CD4-positive, alpha-beta T cell treated with Interleukin-12 subunit alpha and Interleukin-12 subunit beta, for 1 hour (primary cell): ENCODE data around the gene PHACTR2.

ENCODE experiments used
- DNase-seq: peaks from one replicate; pipeline ENCODE4 v3.0.0-alpha.2; 2020

PHACTR2 gene

DNA sequence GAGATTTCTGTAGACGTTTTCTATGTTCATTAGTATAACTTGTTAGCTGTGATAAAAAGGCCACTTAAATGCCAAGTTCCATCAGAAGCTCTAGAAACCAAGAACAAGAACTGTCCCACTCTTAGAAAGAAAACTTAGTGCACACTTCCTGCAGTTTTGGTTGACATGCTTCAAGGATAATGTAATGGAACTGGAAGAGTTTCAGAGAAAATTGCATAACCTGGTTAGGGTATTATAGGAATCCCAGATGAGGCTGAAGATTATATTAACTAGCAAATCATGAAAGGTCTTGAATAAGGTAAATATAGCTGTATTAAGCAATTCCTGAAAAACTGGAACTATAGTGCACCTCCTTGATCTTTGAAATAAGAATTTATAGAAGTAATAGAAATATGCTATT, 1.8 kb upstream of the PHACTR2 start:
- no peak for DNase-seq

DNA sequence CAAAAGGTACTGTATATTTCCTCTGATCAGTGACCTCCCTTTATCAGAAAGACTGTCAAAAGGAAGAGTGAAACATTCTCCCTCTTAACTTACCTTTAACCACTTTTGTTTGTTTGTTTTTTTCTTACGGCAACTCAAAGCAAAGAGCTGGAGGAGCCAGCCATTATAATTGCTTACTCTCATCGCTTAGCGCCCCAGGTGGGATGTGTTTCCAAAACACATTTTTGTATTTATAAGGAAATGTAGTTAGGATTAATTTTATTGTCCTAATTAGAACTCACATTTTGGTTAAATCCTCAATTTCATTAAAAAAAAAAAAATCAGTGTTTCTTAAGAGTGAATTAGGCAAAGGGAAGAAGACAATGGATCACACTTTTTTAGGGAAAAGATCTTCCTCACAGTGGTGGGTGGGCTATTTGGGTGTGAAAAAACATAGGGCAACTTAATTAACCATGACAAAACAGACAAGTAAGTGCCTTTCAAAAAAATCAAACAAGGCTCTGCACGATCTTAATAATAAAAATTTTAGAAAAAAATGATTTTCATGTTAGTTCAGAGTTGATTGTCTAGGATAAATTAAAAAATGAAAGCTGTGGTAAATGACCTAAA, 1.2 kb upstream of the PHACTR2 start:
- no peak for DNase-seq

DNA sequence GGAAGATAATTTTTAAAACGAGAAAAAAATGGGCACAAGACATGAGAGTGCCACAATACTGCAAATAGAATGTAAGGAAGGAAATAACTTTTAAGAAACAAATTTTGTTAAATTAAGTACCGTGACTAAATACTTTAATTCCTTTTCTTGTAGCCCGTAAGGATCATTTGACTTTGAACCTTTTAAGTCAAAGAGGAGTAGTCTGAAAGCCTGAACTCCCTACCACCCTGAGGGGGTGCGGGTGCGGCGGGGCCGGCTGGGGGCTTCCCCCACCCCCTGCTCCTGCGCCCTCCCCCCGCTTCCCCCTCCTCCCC, 231 bp upstream of the PHACTR2 start:
- DNase-seq, result no peak

DNA sequence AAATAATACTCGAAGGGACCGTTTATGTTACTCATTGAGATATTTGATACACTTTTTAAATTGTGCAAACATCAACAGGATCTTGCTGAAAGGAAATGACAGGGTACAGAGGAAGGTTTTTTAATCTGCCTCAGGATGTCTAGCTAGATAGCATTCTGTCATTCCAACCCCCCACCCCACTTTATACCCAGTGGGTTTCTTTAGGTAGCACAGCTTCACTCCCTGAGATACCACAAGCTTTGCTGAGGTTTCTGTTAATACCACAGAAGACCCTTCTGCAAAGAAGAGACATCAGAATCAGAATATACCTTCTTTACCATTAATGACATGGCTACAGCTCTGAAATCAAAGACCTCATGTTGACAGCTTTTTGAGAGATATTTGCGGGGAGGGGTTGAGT, 1.3 kb downstream of the PHACTR2 start:
- no peak for DNase-seq

DNA sequence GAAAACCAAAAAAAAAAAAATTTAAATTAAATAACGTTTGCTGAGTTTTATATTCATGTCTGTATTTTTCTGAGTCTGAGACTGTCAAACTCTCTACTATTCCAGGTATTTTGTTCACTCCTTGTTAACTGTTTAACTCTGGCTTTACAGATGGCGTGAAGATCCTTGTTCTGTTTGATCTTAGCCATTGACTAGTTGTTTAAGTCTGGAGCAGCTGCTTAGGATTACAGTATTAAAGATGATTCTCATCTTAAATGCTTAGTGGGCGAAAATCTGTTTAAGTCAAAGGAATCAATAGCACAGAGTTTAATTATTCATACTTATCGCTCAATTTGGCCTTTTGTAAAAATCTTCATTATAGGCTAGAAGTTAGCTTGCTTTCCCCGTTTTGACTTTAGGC, 2.4 kb downstream of the PHACTR2 start:
- no peak for DNase-seq

DNA sequence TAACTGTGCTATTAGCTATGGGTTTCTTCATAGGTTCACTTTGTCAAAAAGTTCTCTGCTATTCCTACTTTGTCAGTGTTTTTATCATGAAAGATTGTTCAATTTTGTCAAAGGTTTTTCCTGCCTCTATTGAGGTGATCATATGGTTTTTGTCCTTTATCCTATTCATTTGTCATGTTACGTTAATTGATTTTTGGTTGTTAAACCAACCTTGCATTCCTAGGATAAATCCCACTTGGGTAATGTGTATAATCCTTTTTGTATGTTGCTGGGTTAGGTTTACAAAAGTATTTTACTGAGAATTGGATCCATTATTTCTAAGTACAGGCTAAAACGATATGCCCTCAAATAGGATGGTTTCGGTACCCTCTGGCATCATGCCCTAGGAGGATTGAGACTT, 5.0 kb downstream of the PHACTR2 start:
- no peak for DNase-seq

DNA sequence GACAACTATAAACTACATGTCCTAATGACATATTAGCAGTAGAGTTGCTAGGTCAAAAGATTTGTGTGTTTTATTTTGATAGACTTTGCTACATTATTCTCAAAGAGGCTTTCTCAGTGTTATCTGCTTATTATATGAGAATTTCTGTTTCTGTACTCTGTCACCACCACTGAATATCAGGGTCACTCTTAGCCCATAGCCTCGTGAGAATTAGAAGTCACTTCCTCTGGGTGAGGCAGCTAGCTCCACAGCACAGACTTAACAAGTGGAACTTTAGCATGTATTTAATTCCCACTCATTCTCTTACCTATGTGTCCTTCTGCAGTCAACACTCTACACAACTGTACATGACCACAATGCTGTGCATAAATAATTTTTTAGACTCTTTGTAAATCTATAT, 6.7 kb downstream of the PHACTR2 start:
- DNase-seq, result no peak

DNA sequence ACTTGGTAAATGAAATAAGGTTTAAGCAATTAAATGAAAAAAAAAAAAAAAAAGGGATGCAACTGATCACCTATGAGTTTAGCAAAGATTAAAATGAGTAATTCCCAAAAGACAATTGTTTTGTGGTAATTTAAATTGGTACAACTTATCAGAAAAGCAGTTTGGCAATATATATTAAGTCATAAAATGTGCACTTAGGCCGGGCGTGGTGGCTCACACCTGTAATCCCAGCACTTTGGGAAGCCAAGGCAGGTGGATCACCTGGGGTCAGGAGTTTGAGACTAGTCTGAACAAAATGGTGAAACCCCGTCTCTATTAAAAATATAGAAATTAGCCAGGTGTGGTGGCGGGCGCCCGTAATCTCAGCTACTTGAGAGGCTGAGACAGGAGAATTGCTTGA, 7.9 kb downstream of the PHACTR2 start:
- DNase-seq, result no peak

DNA sequence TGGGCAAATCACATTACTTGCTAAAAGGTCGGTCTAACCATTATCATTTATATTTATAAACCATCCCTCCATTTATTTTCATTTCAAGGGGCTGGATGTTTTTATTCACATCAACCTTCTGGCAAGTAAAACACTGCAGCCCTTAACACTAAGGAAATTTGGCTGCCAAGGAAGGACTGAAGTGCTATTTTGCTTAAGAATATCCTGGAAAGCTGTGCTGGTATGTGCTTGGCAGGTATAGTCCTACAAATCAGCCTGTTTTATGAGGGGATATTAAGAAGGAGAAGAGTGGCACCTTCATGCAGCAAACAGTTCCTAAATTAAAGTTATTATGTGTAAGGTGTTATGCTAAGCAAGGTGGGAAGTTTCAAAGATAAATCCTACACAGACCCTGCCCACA, 9.8 kb downstream of the PHACTR2 start:
- DNase-seq, result no peak

DNA sequence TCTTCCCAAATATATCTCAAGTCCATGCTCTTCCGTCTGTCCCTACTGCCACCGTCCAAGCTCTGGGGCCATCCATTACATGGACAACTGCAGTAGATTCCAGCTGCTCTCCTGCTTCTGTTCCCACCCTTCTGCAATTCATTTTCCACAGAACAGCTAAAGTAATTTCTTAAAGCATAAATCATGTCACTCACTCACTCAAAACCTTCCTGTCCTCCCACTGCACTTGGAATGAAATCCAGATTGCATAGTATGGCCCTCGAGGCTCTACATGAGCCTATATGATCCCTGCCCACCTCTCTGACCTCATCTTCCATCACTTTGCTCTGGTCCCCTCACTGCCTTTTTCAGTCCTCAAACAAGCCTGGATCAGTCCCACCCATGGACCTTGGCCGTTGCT, 10.9 kb downstream of the PHACTR2 start:
- no peak for DNase-seq

DNA sequence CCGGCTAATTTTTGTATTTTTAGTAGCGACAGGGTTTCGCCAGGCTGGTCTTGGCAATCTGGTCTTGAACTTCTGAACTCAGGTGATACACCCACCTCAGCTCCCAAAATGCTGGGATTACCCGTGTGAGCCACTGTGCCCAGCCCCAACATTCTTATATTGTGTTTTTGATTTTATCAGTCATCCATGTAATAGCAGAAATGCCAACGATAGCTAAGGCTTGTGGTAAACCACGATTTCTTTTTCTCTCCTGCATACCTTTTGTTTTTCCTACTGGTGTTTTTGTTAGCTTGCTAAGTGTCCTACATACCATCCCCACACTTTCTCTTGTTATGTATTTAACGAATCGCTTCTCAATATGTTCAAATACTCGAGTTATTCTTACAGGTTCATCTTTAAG, 12.1 kb downstream of the PHACTR2 start:
- no peak for DNase-seq

DNA sequence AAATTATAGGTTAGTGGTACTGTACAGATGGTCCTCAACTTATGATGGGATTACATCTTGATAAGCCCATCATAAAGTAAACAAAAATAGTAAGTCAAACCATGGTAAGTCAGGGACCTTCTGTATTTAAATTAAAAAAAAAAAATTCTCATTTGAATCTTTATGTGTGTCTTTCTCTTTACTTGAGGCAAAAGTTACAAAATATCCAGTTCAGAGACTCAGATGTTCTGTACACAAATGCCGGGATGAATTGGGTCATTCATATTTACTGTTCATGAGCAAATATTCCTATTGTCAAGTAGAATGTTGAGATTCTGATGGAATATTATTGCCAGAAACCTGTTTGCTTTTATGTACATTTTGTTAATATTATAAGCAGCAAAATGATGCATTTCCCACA, 13.4 kb downstream of the PHACTR2 start:
- DNase-seq, result no peak

DNA sequence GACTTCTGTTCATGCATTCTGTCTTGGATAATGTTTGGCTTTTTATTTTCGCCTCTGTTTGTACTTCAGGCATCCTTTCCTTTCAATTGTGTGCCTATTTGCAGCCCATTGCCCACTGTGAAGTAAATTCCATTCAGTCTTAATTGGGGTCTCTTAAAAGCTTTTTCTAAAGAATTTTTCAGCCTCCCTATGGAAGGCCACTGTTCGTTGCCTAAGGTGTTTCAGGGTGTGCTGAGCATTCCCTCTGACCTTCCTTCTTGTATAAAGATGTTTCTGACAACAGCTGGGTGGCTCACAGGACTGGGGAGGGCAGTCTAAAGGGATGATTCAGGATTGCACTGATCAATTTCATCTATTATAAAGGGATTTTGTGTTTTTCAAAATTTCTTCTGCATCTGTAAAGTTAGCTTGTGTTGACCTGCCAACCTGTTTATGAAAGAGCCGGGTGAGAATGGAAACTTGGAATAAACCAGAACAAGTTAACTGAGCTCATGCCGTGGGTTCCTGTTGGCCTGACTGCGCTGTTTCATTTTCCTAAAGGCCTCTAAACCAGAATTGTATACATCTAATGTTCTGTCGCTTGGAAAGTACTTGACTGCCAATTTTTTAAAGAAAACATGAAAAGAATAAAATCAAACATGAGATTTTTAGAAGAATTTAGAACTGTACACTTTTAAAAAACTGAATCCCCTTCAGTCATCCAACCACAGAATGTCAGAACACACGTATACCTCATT, 14.3 kb downstream of the PHACTR2 start:
- DNase-seq, result no peak

DNA sequence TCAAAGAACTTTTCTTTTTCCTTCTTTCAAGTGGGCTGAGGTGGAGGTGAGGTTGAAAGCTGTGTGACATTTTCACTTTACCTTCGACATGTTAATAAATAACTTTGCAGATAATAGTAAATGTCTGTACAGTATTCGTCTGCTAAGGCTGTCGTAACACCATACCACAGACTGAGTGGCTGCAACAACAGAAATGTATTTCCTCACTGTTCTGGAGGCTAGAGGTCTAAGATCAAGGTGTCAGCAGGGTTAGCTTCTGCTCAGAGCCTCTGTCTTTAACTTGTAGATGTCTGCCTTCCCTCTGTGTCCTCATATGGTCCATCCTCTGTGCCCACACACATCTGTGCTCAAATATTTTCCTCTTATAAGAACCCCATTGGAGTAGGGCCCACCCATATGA, 14.9 kb downstream of the PHACTR2 start:
- no peak for DNase-seq

DNA sequence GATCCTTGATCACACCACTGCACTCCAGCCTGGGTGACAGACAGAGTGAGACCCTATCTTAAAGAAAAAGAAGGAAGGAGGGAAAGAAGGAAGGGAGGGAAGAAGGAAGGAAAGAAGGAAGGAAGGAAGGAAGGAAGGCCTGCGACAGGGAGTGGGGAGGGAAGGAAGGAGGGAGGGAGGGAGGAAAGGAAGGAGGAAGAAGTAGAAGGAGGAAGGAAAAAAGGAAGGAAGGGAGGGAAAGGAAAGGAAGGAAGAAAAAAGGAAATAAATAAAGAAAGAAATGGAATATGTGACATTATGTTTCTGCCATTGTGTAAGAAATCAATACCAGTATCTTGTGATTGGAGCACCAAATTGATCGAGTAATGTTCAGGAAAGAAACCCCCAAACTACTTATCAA, 16.2 kb downstream of the PHACTR2 start:
- DNase-seq, result no peak

DNA sequence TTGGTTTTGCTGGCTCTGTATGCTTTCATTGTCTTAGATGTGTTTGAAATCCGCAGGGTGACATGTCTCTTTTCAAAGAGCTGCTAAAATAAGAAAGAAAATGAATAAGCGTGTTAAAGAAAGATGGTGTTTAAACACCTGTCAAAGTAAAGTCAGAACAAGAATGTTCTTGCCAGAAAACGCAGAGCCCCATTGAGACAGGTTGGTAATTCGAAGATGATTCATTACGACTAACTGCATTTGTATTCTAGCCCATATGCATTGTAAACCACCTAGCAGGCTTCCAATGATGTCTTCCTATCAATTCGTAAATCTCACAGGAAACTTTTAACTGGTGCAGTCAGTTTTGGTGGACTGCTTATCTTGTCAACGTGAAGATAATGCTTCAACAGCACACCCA, 16.8 kb downstream of the PHACTR2 start:
- DNase-seq, result no peak

DNA sequence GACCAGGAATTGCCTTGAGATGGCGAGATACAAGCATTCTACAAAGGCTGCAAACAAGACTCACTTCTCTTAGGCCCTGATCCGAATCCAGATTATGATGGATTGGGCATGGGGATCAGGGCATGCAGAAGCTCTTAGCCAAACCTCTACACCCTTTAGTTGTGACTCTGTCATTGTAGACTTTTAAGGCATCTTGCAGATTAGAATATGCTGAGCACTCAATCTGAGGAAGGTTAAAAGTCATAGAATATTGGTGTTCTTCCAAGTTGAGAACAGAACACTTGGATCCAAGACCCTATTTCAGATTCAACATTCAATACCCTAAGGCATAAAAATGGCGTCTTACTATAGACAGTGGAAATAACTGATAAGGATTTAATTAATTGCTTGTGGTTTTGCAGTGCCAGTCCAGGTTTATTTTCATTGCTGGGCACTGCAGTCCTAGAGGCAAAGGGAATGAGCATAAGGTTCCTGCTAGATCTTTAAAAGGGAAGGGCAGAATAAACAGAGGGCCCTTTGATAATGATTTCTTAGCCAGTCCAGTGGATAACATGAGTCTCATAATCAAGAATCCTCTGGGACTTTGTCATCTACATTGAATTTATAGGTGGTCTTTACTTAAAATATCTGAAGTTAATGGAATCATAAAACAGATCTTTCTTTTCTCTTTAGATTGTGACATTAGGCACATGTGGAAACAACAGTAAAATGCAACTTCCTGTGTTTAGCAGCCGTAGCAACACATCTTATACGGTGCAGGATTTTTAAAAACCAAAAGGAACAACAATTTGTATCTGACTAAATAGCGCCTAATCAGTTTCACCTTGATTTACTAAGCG, 17.6 kb downstream of the PHACTR2 start:
- no peak for DNase-seq

DNA sequence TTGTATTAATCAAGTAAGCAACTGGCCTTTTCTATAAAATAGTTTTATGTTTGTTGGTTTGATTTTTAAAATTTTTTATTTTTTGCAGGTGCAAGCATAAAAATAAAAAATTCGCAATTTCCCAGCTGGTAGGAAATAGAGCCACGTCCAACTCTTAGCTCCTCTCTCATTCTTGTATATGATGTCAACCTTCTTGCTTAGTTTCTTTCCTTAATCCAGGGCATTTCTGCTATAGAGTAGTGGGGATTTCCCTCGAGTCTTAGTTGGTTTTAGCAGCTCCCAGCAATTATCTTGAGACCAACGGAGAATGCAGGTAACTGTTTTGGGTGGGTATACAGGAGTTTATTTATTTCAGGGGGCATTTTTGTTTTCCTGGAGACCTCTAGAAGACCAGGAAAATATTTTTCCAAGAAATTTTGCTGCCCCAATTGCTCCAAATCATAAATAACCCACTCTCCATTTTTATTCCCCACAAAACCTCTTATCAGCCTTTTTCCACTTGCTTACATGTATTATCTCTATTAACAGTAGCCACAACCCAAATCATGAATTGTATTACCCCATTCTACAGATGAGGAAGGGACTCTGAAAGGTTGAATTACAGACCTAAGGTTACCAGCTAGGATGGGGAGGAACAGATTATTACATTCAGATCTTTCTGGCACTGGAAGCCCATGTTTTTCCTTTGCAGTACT, 18.4 kb downstream of the PHACTR2 start:
- no peak for DNase-seq

DNA sequence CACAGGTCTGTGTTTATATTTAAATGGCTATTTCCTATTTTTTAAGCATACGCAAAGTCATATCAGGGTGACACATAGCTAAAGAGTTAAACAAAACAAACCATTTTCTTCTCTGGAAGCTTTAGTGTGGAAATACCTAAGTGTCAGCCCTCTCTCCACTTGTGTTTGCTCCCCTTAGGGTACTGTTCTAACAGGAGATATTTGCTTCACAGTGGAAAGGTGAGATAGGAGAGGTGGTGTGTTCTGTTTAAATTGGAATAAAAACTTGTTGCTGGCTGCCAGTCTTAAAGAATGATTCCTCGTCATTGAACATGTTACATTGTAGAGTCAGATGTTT, 18.9 kb downstream of the PHACTR2 start:
- DNase-seq, result no peak

DNA sequence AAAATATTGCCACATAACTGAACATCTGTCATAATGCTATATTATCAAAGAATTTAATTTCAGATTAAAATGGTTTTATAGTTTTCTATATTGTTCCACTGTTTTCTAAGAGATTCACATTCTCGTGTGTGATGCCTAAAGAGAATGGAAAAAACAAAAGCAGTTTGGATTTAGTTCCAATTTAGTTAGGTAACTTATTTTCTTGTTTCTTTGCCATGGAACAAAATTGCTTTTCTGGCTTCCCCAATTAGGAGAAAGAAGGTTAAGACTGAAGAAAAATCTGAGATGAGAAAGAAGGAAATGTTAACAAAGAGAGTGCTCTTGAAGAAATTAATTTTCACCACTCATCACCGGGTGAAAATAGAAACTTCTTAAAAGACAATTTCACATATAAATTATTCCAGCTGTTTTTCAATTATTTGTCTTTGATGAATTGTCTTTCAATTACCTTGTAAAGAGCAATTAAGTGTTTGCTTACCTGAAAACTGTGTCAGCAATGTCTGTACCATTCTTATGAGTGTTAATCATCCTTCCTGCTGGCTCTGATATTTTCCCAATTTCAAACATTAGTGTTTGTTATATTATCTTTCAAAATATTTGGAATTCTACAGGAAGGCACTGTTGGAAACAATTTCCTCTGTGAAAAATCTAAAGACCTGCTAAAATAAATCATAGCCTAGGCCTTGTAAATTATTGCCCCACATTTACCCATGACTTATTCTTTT, 19.5 kb downstream of the PHACTR2 start:
- no peak for DNase-seq

DNA sequence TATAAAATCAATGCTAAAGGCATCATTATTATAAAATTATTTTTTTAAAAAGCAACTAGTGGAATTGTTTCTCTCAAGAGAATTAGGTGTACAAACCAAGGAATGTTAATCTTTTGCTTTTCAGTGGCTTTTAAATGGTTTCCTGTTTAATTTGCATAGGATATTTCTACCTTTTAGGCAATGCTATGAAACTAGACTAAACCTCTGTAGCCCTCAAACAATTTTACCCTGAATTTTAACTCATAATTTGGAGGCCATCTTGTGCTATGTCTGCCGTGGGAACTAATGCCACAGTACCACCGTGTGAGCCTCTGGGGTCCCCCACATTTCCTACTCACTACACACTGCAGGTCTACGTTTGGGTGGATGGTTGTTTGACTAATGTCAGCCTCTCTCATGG, 20.6 kb downstream of the PHACTR2 start:
- DNase-seq, result no peak

DNA sequence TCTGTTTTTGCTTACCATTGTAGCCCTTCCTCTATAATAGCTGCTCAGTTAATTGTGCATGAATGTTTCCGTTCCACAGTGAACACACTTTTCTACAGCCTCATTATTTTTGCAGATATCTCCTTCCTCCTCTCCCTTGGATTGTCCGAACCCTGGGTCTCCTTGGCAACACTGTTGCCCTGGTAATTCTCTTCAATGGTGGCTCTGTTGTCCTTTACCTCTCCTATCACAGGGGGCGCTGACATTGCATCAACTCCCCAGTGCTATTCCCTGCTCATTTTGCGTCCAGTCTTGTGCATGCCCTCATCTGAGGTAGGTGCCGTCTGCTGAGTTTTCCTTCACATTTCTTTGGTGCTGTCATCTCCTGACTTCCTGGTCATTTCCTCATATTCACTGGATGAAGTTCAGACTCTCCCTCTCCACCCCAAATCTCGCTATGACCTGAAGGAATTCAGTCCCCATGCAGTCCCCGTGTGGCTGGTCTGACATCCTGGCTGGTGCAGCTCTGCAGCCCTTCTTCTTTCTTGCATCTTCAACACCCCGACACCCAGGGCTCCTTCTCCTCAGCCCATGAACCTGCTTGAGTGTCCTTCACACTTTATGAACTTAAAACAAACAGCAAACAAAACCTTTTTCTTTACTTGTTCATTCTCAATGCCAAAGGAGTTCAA, 21.1 kb downstream of the PHACTR2 start:
- no peak for DNase-seq

DNA sequence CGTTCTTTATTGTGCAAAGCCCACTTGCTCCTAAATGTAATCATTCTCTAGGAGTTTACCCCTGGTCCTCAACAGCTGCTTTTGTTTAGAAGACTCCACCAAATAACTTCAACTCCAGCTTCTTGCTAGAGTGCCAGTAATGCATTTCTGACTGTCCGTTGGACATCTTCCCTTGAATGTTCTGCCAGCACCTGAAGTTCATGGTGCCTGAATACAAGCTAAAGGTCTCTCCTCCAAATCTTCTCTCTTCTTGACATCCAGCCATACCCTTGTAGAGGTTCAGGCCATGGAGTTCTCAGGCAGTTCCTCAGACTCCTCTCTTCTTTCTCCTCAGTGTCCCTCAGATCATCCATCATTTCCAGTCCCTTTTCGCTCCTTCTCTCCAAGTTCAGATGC, 21.7 kb downstream of the PHACTR2 start:
- no peak for DNase-seq
